Spleen (tissue), 11 donors: ENCODE data around the gene RPS18. TPM values are rescaled to one million over a fixed set of nuclear protein-coding genes. Genes with fewer than 3 reads are reported as not detected.

ENCODE experiments used
- DNase-seq: peaks from one replicate; pipeline ENCODE4 v3.0.0-alpha.2; 2020
- H3K27ac ChIP-seq, 8 donors: fragments of 200-600 bp; sonication (generic) in 7 of 8; 1 replicate in 4 of 8; 2 replicates in 4 of 8; pipeline versions ENCODE4 v1.5.0 to v1.8.0; 2016 to 2021; ENCODE audit warnings: inconsistent platforms in 4 of 8, mild to moderate bottlenecking in 4 of 8, moderate library complexity in 1 of 8
- H3K27me3 ChIP-seq, 7 donors: fragments of 200-600 bp; sonication (generic) in 6 of 7; replicated peaks in 1 of 7; 1 replicate in 4 of 7; 2 replicates in 3 of 7; pipeline versions ENCODE4 v1.5.0 to v1.8.0; 2016 to 2021; ENCODE audit warnings: inconsistent platforms in 3 of 7, mild to moderate bottlenecking in 1 of 7
- H3K36me3 ChIP-seq, 6 donors: fragments of 200-600 bp; sonication (generic) in 5 of 6; 1 replicate in 4 of 6; 2 replicates in 2 of 6; pipeline versions ENCODE4 v1.5.0 to v1.8.0; 2016 to 2021; ENCODE audit warnings: inconsistent platforms in 2 of 6
- H3K4me1 ChIP-seq, 6 donors: fragments of 200-600 bp; sonication (generic) in 5 of 6; 1 replicate in 3 of 6; 2 replicates in 3 of 6; pipeline versions ENCODE4 v1.5.0 to v1.8.0; 2016 to 2021; ENCODE audit warnings: inconsistent platforms in 3 of 6
- H3K4me3 ChIP-seq, 8 donors: fragments of 200-600 bp; sonication (generic) in 7 of 8; 1 replicate in 4 of 8; 2 replicates in 4 of 8; pipeline versions ENCODE4 v1.5.0 to v1.8.0; 2016 to 2021; ENCODE audit warnings: inconsistent platforms in 4 of 8, mild to moderate bottlenecking in 4 of 8, moderate library complexity in 2 of 8
- H3K9me3 ChIP-seq, 8 donors: fragments of 200-600 bp; sonication (generic) in 7 of 8; 1 replicate in 4 of 8; 2 replicates in 4 of 8; pipeline versions ENCODE4 v1.5.0 to v1.8.0; 2016 to 2021; ENCODE audit warnings: inconsistent platforms in 4 of 8
- CTCF ChIP-seq, 11 experiments: fragments of 200-600 bp in 7 of 11; fragments of 450-650 bp in 4 of 11; sonication (generic) in 4 of 11; IDR thresholded peaks in 8 of 11; conservative IDR thresholded peaks in 3 of 11; 1 replicate in 7 of 11; 2 replicates in 4 of 11; pipeline versions ENCODE4 v1.4.0 to v1.8.0; 2016 to 2021; ENCODE audit warnings: antibody characterized with exemption in 11 of 11, inconsistent platforms in 4 of 11, mild to moderate bottlenecking in 1 of 11
- POLR2A ChIP-seq, 3 donors: fragments of 450-650 bp; IDR thresholded peaks; one replicate each; pipeline ENCODE4 v1.5.1; 2017; ENCODE audit warnings: antibody characterized with exemption in 3 of 3, mild to moderate bottlenecking in 1 of 3
- POLR2AphosphoS5 ChIP-seq, 3 donors: sonication (generic); formaldehyde crosslinking; IDR thresholded peaks; one replicate each; pipeline ENCODE4 v1.5.1; 2017; ENCODE audit warnings: antibody characterized with exemption in 3 of 3
- WGBS, 5 donors: extraction: QIAGEN DNeasy Blood & Tissue Kit in 3 of 5; methylation state at CpG; one replicate each; pipeline versions ENCODE4 v1.1.5 to v1.1.7; 2013 to 2018; 5-methylcytosine and 5-hydroxymethylcytosine counted together
- intact Hi-C: fragments of 100-400 bp; cut with DNase I; formaldehyde crosslinking; loops from one replicate; pipeline ENCODE4 v1.15.0; 2023; ENCODE audit warnings: low total_unique reads
- polyA plus RNA-seq, 3 donors: library from polyadenylated mRNA; stranded (reverse); fragments of 200-250 nt; gene quantifications; one replicate each; pipeline ENCODE4 v1.2.1, GENCODE V29; 2013
- total RNA-seq, 7 donors: library from RNA; depleted of rRNA in 3 of 7; stranded (reverse); fragments of >200 nt in 3 of 7; fragmentation: NEBNext Ultra II Directional in 4 of 7; extraction: Animal tissue kit (Norgen Biotek cat#: 25700) in 4 of 7; gene quantifications; one replicate each; pipeline versions ENCODE4 v1.1.0 to v1.2.1, GENCODE V29; 2016 to 2021
- donor health status: healthy with polysubstance abuse.
- donor health status: DM: no; HTN: no; CAD: no; lungs with moderate emphysema.
- donor health status: DM: no; HTN: no; CAD: no.
- donor health status: Bipolar disorder and iron deficiency.
- donor health status: healthy.
- donor health status: DM: no; HTN: no; CAD: no.
- donor health status: DM: yes; HTN: yes; CAD: no.

RPS18 gene
- total and polyA plus RNA-seq, 10 donors: 1,471 to 17,605 (median 2,766) TPM

- intact Hi-C loops: no loop called here
- peaks cover 0 to 67% (median 33%) of the 10 kb centered on the region in 6 donors for H3K36me3 ChIP-seq
- 9 to 14% (median 9%) methylated on average over 26 to 29 of the region's 29 CpGs for whole genome bisulfite sequencing, 5 donors
Measured at GRCh38 chr6:33312361-33313104, 40.7 kb downstream of the RPS18 start.

GRCh38 chr6:33313105-33313708 is 41.3 kb downstream of the RPS18 start:
- DNase-seq: peak; percentile 94
- peak in 1 of 11 experiments; percentile 7 for TF ChIP-seq CTCF (IDR thresholded peaks at IDR 0.05 in 8 of 11, conservative IDR thresholded peaks at IDR 0.05 in 3 of 11)
- no peak for TF ChIP-seq POLR2A (IDR thresholded peaks at IDR 0.05)
- no peak for TF ChIP-seq POLR2AphosphoS5 (IDR thresholded peaks at IDR 0.05)
- H3K27ac ChIP-seq: peak overlapping the region; percentile 95 to 100 (median 99)
- peaks cover 45 to 84% (median 77%) of the 10 kb centered on the region in 6 donors for H3K4me1 ChIP-seq
- intact Hi-C loops: no loop called here
- 0 to 1% (median 0%) methylated on average over 13 to 33 of the region's 33 CpGs for WGBS, 5 donors
- H3K4me3 ChIP-seq: peak overlapping the region; percentile 62 to 98 (median 80)
- H3K9me3 ChIP-seq: no peaks in the 10 kb centered on the region
- peaks cover 0 to 60% (median 30%) of the 10 kb centered on the region in 6 donors for H3K36me3 ChIP-seq
- no peaks in the 10 kb centered on the region for H3K27me3 ChIP-seq

More at GRCh38 chr6:33312361-33313104, 40.7 kb downstream of the RPS18 start:
- peak; percentile 92 for DNase-seq
- H3K4me3 ChIP-seq: peak overlapping the region; percentile 62 to 98 (median 80)
- peaks cover 44 to 88% (median 79%) of the 10 kb centered on the region in 6 donors for H3K4me1 ChIP-seq
- H3K27me3 ChIP-seq: no peaks in the 10 kb centered on the region
- peak overlapping the region; percentile 95 to 100 (median 99) for H3K27ac ChIP-seq
- H3K9me3 ChIP-seq: no peaks in the 10 kb centered on the region
- no peak for TF ChIP-seq CTCF (IDR thresholded peaks at IDR 0.05 in 8 of 11, conservative IDR thresholded peaks at IDR 0.05 in 3 of 11)
- TF ChIP-seq POLR2A (IDR thresholded peaks at IDR 0.05): no peak
- peak; percentile 22 to 73 (median 71) for TF ChIP-seq POLR2AphosphoS5 (IDR thresholded peaks at IDR 0.05)

GRCh38 chr6:33313709-33314514 is 42.0 kb downstream of the RPS18 start, which contains the start of gene TAPBP:
TSS of gene TAPBP (minus strand) at chr6:33314078. CDS start at chr6:33314041, 37 bp downstream.
- H3K4me3 ChIP-seq: peak within 1 kb of the TSS; percentile 62 to 98 (median 80)
- peaks cover 2 to 59% (median 30%) of the 10 kb centered on the region in 6 donors for H3K36me3 ChIP-seq
- peak; percentile 92 for DNase-seq
- TF ChIP-seq CTCF (IDR thresholded peaks at IDR 0.05 in 8 of 11, conservative IDR thresholded peaks at IDR 0.05 in 3 of 11) (no peak), POLR2A (IDR thresholded peaks at IDR 0.05) (peak in 1 of 3 donors; percentile 55), POLR2AphosphoS5 (IDR thresholded peaks at IDR 0.05) (peak; percentile 89 to 92 (median 91))
- H3K27me3 ChIP-seq: no peaks in the 10 kb centered on the region
- peak within 1 kb of the TSS; percentile 95 to 100 (median 99) for H3K27ac ChIP-seq
- no peaks in the 10 kb centered on the region for H3K9me3 ChIP-seq
- WGBS, 5 donors: 0 to 1% (median 1%) methylated on average over 24 to 47 of the region's 47 CpGs
- peaks cover 52 to 84% (median 77%) of the 10 kb centered on the region in 6 donors for H3K4me1 ChIP-seq
- intact Hi-C loops: no loop called here
